HL-60 (cell line): ENCODE results near the gene SMOC2.

Experiments used
- POLR2AphosphoS5 ChIP-seq: IDR thresholded peaks from 2 replicates; pipeline ENCODE4 v1.6.1; 2012; ENCODE audit warnings: low read depth
- TF ChIP-seq, protein P1 (sequence below): IDR thresholded peaks from one replicate; pipeline ENCODE4 v1.5.1; 2011; ENCODE audit warnings: low read length, control low read depth, inconsistent platforms; ENCODE audit not compliant: insufficient read depth
- TF ChIP-seq, protein P2 (sequence below): IDR thresholded peaks from 2 replicates; pipeline ENCODE4 v1.6.1; 2012; ENCODE audit warnings: low read depth; ENCODE audit not compliant: insufficient replicate concordance

DNA sequence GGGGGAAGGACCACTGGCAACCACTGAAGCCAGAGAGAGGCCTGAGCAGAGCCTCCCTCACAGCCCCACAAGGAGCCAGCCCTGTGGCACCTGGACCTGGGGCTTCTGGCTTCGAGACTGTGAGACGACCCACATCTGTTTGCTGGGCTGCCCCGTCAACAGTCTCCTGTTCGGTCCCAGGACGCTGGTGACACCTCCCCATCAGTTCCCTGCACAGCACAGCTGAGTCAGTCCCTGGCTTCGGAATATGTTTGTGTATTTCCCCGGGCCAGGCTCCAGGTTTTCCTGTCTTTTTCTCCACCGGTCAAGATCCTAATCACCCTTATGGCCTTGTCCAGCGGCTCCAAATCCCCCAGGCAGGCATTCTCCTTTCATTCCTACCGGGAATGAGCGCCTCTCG is 46.4 kb upstream of the SMOC2 start:
- TF ChIP-seq, protein P1, sequence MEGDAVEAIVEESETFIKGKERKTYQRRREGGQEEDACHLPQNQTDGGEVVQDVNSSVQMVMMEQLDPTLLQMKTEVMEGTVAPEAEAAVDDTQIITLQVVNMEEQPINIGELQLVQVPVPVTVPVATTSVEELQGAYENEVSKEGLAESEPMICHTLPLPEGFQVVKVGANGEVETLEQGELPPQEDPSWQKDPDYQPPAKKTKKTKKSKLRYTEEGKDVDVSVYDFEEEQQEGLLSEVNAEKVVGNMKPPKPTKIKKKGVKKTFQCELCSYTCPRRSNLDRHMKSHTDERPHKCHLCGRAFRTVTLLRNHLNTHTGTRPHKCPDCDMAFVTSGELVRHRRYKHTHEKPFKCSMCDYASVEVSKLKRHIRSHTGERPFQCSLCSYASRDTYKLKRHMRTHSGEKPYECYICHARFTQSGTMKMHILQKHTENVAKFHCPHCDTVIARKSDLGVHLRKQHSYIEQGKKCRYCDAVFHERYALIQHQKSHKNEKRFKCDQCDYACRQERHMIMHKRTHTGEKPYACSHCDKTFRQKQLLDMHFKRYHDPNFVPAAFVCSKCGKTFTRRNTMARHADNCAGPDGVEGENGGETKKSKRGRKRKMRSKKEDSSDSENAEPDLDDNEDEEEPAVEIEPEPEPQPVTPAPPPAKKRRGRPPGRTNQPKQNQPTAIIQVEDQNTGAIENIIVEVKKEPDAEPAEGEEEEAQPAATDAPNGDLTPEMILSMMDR: no peak
- TF ChIP-seq POLR2AphosphoS5: no peak
- TF ChIP-seq, protein P2, sequence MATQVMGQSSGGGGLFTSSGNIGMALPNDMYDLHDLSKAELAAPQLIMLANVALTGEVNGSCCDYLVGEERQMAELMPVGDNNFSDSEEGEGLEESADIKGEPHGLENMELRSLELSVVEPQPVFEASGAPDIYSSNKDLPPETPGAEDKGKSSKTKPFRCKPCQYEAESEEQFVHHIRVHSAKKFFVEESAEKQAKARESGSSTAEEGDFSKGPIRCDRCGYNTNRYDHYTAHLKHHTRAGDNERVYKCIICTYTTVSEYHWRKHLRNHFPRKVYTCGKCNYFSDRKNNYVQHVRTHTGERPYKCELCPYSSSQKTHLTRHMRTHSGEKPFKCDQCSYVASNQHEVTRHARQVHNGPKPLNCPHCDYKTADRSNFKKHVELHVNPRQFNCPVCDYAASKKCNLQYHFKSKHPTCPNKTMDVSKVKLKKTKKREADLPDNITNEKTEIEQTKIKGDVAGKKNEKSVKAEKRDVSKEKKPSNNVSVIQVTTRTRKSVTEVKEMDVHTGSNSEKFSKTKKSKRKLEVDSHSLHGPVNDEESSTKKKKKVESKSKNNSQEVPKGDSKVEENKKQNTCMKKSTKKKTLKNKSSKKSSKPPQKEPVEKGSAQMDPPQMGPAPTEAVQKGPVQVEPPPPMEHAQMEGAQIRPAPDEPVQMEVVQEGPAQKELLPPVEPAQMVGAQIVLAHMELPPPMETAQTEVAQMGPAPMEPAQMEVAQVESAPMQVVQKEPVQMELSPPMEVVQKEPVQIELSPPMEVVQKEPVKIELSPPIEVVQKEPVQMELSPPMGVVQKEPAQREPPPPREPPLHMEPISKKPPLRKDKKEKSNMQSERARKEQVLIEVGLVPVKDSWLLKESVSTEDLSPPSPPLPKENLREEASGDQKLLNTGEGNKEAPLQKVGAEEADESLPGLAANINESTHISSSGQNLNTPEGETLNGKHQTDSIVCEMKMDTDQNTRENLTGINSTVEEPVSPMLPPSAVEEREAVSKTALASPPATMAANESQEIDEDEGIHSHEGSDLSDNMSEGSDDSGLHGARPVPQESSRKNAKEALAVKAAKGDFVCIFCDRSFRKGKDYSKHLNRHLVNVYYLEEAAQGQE: no peak
